ENCODE data around the gene CCDC134.

Gene CCDC134

GRCh38 chr22:41800348-41801146, at the start of gene CCDC134:
Gene CCDC134, plus strand, starts transcription at chr22:41800679. Its CDS starts 8,212 bp downstream, at chr22:41808891.
- DNase-seq = peak; percentile 75

GRCh38 chr22:41752011-41752970, 48.2 kb upstream of the CCDC134 start:
- DNase-seq = no peak

GRCh38 chr22:41753984-41754383, 46.5 kb upstream of the CCDC134 start:
- no peak for DNase-seq

- no peak for DNase-seq
Measured at GRCh38 chr22:41757502-41757901, 43.0 kb upstream of the CCDC134 start.

- no peak for DNase-seq
Measured at GRCh38 chr22:41758231-41758630, 42.2 kb upstream of the CCDC134 start.

GRCh38 chr22:41762980-41763779, 37.3 kb upstream of the CCDC134 start:
- DNase-seq = no peak

GRCh38 chr22:41766476-41766875, 34.0 kb upstream of the CCDC134 start:
- no peak for DNase-seq

- no peak for DNase-seq
Measured at GRCh38 chr22:41768430-41768829, 32.0 kb upstream of the CCDC134 start.

GRCh38 chr22:41770715-41771468, 29.6 kb upstream of the CCDC134 start:
- no peak for DNase-seq

- DNase-seq = no peak
Measured at GRCh38 chr22:41772198-41772597, 28.3 kb upstream of the CCDC134 start.

- peak; percentile 3 for DNase-seq
Measured at GRCh38 chr22:41772645-41773044, 27.8 kb upstream of the CCDC134 start.

GRCh38 chr22:41775338-41775737, 25.1 kb upstream of the CCDC134 start:
- DNase-seq = no peak

GRCh38 chr22:41775976-41776375, 24.5 kb upstream of the CCDC134 start:
- DNase-seq = no peak

- DNase-seq = no peak
Measured at GRCh38 chr22:41776381-41776780, 24.1 kb upstream of the CCDC134 start.

- DNase-seq = no peak
Measured at GRCh38 chr22:41777749-41778425, 22.6 kb upstream of the CCDC134 start.

GRCh38 chr22:41779929-41780505, 20.5 kb upstream of the CCDC134 start:
- no peak for DNase-seq

GRCh38 chr22:41780746-41781505, 19.6 kb upstream of the CCDC134 start:
- DNase-seq = no peak

GRCh38 chr22:41781507-41781906, 19.0 kb upstream of the CCDC134 start:
- DNase-seq = no peak

GRCh38 chr22:41782316-41782715, 18.2 kb upstream of the CCDC134 start:
- DNase-seq = no peak

- DNase-seq = no peak
Measured at GRCh38 chr22:41782751-41783150, 17.7 kb upstream of the CCDC134 start.
